HuH-7 (cell line): ENCODE measurements around the gene ATRNL1.
"Not testable (repeated sequence)": the region's sequence is repeated elsewhere in the genome, so short reads cannot be mapped to it uniquely, and the experiment has no call there.

Experiments used
- DNase-seq: peaks from one replicate; pipeline ENCODE4 v3.0.0; 2011; ENCODE audit warnings: low spot score

Gene ATRNL1

DNA sequence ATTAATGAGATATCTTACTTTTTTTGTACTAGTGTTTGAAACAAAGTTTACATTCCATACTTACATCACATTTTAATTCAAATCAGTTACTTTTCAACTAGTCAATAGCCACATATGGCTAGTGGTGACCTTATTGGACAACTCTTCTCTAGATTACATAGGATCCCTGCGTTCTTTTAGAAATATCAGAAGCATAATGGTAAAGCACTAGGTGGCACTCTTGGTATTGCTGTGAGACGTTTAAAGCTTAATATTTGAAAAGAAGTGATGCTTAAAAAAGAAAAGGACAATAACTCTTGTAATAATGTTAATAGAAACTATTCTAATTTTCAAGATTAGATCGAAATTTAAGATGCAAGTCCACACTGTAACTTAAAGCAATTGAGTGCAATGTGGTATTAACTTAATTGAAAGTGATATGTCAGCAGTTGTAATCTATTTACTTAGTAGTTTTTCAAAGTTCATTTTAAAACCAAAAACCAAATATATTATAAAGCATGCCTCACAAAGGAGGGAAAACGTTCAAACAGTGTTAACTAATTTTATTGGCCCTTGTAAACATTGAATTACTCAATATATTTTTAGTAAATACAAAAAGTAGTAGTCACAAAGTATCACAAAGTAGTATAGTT lies 339.1 kb downstream of the ATRNL1 start:
- DNase-seq = peak; percentile 4

DNA sequence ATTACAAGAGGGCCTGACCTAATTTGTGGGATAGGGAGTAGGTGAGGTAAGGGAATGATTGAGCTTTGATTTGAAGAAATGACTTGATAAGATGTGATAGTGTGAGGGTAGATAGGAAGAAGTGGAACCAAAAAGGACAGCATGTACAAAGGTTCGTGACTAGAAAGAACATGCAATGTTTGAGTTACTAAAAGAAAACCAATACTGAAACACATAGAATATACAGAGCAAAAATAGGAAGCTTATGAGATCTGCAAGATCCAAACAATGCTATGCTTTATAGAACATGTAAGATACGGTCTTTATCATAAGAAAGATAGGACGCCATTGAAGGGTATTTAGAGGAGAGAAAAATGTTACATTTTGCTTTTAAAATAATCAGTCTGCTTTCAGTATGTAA lies 343.8 kb downstream of the ATRNL1 start:
- no peak for DNase-seq

DNA sequence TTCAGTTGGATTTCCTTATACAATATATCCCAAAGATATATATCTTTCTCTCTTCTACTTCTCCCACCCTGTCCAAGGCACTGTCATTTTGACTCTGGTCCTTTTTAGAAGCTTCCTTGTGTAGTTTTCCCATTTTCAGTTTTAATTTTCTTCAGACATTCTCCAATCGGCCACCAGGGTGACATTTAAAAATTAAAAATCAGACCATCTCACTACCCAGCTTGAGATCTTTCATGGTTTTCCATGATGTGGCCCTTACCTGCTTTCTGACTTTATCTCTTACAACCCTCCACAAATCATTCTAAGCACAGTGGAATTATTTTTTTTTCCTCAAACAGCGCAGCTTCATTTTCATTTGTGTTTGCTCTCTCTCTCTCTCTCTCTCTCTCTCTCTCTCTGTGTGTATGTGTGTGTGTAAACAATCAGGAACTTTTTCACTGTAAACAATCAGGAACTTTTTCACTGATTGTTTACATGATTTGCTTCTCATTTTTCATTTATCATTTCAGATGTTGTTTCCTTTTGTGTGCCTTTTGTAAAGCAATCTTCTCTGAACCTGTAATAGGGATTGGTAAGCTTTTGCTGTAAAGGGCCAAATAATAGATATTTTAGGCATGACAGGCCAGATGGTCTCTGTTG lies 348.9 kb downstream of the ATRNL1 start:
- DNase-seq = no peak

DNA sequence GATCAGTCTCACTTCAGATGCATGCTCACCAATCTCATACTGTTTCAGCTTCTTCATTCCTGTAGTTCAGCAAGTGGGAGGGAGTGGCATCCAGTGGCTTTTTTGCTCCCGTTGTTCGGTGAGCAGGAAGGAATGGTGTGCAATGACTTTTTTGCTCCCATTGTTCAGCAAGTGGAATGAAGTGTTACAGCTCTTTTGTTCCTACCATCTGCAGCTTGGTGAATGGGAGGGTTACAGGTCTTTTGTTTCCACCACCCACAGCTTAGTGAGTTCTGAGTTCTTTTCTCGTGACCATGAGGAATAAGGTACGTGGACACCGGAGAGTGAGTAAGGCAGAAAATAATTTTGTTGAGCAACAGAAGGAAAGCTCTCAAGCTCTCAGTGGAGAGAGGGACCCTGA lies 363.6 kb downstream of the ATRNL1 start:
- no peak for DNase-seq

DNA sequence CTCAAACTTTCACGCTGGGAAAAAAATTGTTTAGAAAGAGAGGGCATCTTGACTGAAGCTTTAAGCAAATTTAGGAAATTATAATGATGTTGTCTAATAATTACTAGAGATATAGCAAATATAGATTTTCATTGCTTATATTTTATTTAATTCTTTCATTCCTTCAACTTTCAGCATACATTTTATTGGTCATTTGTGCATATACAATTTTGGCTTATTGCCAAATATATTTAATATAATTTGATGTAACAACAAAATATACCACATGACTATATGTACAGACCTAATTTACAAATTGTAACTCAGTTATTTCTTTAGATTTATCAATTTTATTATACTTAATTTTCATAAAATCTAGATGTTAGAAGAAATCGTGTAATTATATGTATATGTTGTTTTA lies 390.1 kb downstream of the ATRNL1 start:
- no peak for DNase-seq

DNA sequence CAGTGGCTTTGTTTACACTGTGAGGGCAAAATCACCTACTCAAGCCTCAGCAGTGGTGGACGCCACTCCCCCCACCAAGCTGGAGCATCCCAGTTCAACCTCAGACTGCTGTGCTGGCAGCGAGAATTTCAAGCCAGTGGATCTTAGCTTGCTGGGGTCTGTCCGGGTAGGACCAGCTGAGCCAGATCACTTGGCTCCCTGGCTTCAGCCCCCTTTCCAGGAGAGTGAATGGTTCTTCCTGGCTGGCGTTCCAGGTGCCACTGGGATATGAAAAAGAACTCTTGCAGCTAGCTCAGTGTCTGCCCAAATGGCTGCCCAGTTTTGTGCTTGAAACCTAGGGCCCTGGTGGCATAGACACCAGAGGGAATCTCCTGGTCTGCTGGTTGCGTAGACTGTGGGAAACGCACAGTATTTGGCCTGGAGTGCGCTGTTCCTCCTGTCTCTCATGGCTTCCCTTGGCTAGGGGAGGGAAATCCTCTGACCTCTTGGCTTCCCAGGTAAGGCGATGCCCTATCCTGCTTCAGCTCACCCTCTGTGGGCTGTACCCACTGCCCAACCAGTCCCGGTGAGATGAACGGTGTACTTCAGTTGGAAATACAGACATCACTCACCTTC lies 398.5 kb downstream of the ATRNL1 start:
- no peak for DNase-seq

DNA sequence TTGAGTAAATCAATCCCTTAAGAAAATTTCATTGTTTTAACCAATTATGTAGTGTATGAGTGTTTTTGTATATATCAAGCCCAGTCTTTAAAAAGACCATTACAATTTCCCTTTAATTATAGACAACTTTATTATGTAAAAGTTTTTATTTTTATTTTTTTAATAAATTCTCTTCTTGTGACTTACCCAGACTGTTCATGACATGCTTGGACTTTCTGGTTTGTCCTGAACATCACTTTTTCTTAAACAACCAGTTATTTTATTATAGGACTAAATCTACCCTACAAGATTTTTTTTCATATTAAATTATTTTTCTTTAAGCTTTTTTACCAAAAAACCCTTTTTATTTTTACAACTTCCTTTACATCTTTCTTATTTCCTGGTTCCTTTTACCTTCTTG lies 410.4 kb downstream of the ATRNL1 start:
- DNase-seq = no peak

DNA sequence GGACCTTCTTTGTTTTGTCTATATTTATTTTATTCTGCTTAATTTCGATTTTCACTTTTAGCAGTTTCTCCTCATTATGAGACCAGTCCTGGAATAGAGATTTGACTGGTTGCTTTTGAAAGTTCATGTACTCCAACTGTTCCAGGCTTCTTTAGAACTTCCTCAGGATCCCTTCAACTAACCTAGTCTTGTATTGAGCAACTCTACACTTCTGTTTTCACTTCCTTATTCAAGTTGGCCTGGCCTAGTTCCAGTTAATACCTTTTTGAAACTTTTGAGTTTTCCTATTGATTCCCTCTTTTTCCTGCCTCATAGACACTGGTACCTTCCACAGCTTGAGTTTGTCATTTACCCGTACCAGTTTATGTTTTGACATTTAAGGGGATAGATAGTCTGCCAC lies 421.7 kb downstream of the ATRNL1 start:
- DNase-seq = no peak

DNA sequence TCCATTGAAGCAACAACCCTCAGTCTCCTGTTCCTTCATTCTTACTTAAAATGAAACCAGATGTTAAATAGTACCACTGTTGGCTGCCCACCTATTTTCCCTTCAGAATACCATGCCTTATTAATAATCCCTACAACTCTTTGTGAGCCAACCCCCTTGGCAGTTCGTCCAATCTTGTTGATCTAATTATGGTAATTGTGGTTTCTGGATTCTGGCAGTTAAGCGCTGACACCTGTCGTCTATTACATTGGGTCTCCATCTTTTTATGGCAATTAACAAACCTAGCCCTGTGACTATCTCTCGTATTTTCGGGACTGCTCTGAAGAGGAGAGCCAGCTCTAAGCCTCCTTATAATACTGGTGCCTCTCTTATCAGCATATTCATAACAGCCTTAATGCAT lies 432.0 kb downstream of the ATRNL1 start:
- DNase-seq = no peak

DNA sequence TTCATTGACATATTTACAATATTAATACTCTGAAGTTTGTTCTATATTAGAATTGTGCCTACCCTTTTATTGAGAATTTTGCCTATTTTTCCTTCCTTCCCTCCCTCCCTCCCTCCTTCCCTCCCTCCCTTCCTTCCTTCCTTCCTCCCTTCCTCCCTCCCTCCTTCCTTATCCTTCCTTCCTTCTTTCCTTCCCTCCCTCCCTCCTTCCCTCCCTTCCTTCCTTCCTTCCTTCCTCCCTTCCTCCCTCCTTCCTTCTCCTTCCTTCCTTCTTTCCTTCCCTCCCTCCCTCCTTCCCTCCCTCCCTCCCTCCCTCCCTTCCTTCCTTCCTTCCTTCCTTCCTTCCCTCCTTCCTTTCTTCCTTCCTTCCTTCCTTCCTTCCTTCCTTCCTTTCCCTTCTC lies 434.5 kb downstream of the ATRNL1 start:
- not testable (repeated sequence) for DNase-seq

DNA sequence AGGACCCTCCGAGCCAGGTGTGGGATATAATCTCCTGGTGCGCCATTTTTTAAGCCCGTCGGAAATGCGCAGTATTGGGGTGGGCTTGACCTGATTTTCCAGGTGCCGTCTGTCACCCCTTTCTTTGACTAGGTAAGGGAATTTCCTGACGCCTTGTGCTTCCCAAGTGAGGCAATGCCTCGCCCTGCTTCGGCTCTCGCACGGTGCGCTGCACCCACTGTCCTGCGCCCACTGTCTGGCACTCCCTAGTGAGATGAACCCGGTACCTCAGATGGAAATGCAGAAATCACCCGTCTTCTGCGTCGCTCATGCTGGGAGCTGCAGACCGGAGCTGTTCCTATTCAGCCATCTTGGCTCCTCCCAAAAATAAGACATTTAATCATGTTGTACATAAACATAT lies 443.2 kb downstream of the ATRNL1 start:
- not testable (repeated sequence) for DNase-seq

DNA sequence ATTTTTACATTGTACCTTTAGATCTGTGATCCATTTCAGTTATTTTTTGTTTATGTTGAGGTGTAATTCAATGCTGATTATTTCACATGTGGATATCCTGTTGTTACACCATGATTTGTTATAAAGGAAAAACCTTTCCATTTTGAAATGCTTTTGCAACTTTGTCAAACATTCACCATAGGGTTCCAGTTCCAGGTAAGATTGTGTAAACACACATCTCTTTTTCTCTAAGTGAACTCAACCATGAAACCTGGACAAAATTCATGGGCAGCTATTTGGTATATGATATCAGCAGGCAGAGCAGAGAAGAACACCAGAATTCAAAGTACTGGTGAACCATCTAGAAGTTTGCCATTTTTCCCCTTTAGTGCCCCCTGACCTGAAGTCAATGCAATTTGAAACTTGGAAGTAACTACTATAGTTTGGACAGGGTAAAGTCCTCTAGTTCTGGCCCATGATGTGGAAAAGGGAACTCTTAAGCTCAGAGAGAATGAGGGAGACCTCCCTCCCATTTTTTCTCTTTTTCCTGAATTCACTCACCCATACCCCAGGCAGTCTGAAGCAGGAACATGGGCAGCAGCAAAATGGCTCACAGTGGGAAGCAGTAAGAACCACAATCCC lies 446.1 kb downstream of the ATRNL1 start:
- no peak for DNase-seq

DNA sequence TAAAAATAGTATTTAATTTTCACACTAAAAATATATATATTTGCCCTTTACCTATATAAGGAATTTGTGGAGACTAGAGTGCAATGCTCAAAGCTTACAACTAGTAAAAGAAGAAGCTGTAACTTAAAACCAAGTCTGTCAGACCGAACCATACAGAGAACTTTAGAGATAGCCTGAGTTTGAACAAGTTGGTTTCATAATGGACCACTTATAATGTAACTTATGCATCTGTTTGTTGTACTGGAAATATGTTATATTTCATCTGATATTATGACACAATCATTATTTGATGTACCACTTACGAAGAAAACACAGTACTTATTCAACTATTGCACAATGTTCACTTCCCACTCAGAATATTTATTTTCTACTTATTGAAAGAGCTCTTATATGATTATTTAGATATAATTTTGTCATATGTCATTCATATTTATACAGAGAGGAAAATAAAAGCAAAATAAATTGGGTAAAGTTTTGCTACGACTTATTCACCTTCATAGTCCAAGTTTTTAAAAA lies 462.8 kb downstream of the ATRNL1 start:
- no peak for DNase-seq

DNA sequence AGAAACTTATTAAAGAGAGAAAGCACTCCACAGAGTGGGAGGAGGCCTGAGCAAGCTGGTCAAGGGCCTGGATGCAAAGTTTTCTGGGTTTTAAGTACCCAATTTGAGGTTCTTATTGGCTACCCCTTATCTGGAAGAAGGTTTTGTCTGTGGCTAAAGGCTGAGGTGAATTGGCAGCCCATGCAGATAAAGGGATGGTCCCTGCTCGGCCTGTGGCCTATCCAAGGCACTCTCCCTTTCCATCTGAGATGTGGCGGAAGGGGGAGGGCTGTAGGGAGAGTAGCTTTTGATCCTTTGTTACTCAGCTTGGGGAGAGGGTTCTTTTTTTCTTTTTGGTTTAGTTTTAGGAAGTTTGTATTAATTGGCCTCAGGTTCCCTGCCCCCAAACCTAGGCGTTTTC lies 465.1 kb downstream of the ATRNL1 start:
- DNase-seq = no peak

DNA sequence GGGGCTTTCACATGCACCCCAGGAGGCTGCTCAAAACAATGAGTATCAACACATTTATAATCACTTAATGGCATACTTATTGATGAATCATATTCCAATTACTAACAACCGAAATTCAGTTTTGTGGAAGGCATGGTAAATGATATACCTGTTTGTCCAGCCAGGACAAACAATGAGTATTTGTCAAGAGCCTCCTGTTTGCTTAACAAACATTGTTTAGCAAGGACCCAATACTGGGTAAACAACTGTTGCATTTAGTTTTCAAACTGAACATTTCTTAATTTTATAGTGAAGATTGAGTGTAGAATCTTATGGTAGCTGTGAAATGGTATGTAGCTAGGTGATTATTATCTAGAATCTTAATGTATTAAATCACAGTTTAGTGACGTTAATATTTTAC lies 473.7 kb downstream of the ATRNL1 start:
- peak; percentile 27 for DNase-seq

DNA sequence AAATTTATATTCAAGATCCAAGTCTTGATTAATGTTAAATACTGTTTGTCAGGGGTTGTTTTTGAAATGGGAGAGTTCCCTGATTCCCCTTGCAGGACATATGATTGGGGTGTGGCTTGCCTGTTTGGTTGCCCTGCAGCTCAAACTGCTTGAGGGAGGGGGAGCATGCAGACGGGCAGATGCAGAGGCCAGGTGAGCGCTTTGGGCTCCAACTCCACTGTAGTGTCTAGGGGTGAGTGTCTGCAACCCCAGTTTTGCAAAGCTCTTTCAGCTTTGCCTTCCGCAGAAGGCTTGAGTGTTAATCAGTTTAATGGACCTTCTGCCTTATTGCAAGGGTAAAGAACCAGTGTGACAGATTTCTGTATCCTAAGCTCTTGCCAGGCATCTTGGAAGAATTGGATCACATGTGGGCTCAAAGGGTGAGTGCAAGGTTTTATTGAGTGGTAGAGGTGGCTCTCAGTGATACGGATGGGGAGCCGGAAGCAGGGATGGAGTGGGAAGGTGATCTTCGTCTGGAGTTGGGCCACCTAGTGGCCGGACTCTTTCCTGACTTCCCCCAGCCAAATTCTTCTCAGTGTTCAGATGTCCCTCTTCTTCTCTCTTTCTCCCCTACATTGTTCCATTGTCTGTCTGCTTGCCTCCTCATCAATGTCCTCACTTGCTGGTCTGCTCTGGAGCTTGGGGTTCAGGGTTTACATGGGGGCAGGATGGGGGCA lies 479.7 kb downstream of the ATRNL1 start:
- DNase-seq = peak; percentile 30

DNA sequence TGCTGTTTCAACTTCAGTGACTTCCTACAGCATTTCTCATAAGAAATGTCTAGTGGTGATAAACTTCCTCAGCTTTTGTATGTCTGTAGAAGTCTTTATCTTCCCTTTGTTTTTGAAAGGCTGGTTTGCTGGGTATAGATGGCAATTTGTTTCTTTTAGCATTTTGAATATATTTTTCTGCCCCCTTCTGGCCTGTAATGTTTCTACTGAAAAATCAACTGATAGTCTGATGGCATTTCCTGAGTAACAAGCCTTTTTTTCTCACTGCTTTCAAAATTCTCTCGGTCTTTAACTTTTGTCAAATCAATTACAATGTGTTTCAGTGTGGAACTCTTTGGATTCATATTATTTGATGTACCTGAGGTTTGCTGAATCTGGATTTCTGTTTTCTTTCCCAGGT lies 487.1 kb downstream of the ATRNL1 start:
- DNase-seq = no peak

DNA sequence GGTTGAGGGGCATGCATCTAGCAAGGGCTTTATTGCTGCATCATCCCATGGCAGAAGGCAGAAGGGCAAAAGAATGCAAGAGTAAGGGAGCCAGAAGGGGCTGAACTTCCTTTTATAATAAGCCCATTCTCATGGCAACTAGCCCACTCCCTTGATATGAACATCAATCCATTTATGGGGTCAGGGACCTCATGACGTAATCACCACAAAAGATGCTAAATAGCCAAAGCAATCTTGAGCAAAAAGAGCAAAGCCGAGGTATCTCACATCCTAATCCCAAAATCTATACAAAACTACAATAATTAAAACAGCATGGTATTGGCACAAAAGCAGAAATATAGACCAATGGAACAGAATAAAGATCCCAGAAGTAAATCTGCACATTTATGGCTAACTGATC lies 499.9 kb downstream of the ATRNL1 start:
- no peak for DNase-seq

DNA sequence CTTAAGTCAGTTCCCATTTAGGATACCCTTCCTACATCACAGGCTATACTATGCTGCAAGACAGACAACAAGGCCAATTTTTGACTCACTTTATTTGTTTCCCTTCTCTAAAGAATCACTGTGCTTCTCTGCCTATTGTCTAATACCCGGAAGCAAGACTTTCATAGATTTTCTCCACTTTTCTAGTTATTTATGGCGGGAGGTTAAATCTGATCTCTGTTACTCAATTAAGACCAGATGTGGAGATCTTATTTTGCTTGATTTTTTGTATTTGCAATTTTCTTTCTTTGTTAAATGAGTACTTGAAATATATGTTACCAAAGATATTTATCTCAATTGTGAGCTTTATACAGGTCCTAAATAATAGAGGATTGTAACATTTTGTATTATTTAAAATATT lies 511.5 kb downstream of the ATRNL1 start:
- DNase-seq = no peak

DNA sequence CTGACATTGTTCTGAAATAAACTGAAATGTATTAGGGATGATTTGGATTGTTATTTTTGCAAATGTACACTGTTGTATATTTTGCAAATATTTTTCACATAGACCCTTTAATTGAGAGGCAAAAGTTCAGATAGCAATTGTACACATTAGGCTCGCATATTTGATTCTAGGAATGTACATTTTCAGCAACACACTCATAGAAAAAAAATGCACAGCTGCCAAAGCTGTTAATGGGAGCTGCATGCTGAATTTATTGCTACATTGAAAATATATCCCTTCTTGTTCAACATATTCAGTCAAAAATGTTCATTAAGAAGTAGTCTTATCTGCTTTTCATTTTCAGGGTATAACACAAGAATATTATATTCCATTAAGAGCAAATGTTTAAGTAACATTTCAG lies 512.9 kb downstream of the ATRNL1 start:
- no peak for DNase-seq

DNA sequence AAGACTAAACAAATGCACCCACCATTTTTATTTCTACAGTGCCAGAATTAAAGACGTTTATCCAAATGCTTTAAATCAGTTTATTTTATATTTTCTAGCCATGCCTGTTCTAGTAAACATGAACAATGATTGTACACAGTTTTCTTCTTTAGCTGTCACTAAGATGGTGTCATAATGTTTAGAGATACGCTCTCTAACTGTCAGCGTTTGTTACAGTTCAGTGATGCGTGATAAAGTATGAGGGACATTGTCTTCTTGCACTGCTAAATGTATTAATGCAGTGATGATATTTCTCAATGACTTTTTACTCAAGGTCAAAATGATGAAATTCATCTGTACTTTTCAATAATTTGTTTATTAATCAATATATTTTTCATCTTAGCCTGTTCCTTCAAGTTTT lies 513.6 kb downstream of the ATRNL1 start:
- DNase-seq = no peak

DNA sequence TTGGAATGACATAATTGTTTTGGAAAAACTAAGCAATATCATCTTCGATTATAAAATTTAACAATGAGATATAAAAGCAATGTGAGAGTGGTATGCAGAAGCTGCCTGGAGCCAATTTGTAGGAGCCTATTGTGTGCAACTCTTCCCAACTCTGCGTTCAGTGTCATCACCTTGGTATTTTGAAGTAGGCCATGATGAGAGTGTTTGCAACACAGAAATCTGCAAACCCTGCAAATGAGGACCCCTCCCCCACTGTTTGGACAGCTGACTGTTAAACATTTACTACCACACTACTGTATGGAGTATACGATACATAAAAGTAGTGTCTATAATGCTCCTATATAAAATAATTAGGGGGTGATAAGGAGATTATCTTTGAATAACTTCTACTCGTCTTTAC lies 531.3 kb downstream of the ATRNL1 start:
- no peak for DNase-seq

DNA sequence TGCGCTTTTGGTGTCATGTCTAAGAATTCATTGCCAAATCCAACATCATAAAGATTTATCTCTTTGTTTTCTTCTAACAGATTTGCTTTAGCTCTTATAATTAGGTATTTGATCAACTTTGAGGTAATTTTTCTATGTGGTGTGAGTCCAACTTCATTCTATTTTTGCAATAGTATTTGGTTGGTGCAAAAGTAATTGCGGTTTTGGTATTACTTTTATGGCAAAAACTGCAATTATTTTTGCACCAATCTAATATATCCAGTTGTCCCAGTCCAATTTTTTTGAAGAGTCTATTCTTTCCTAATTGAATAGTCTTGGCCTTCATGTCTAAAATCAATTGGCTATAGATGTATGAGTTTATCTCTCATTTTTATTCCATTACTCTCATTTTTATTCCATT lies 535.5 kb downstream of the ATRNL1 start:
- DNase-seq = no peak
